ENCODE measurements around the gene CUX1. TPM values are rescaled to one million over a fixed set of nuclear protein-coding genes. Genes with fewer than 3 reads are reported as not detected.
"Not testable (repeated sequence)": the region's sequence is repeated elsewhere in the genome, so short reads cannot be mapped to it uniquely, and the experiment has no call there.

The CUX1 gene
- total RNA-seq, 1 donor from 2014 or later, result 18.3 TPM

DNA sequence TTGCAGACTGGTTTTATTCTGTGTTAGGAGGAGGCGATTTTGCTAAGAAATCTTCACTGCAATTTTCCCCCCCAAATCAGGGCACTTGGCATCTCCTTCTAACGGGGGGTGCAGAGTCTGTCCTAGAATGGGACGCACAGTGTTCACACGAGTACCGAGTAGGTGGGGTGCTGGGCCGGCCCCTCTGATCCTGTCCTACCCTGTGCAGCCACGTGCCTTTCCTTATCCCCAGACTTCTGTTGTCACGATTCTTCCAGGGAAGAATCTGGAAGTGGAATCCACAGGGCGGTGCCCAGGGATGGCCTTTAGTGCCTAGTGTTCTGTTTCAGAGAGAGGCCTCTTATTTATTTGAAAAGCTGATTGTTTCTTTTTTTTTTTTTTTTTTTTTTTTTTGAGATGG lies 16.4 kb downstream of the CUX1 start:
- peaks cover 0 to 6% (median 5%) of the 10 kb centered on the region in 3 donors for H3K4me1 ChIP-seq (ENCODE audit: control insufficient read depth in 3 of 3, insufficient read depth in 3 of 3, low read length in 3 of 3)
- no peak overlapping the region for H3K9ac ChIP-seq (ENCODE audit: low read depth in 1 of 3, low read length in 3 of 3)
- H3K36me3 ChIP-seq (ENCODE audit: control insufficient read depth in 3 of 3, insufficient read depth in 3 of 3, low read length in 3 of 3), result no peaks in the 10 kb centered on the region
- H3K4me3 ChIP-seq (ENCODE audit: low read length in 3 of 3), result no peak overlapping the region
- no peaks in the 10 kb centered on the region for H3K27me3 ChIP-seq (ENCODE audit: control insufficient read depth in 3 of 3, insufficient read depth in 3 of 3, low read length in 3 of 3)
- no peak overlapping the region for H3K27ac ChIP-seq (ENCODE audit: low read depth, low read length)
- H3K9me3 ChIP-seq (ENCODE audit: control insufficient read depth in 3 of 3, low read length in 3 of 3), result no peaks in the 10 kb centered on the region

DNA sequence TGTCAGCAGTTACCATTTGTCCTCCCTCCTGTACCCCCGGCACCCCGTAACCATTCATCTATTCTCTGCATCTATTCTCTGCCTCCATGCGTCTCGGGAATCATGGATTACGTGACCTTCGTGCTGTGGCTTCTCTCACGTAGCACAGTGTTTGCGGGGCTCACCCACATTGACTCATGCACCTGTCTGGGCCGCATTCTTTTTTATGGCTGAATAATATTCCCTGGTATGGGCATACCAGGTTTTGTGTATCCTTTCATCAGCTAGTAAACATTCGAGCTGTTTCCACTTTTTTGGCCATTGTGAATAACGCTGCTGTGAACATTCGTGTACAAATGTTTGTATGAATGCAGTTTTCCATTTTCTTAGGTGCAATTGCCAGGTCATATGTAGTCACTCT lies 17.7 kb downstream of the CUX1 start:
- H3K4me3 ChIP-seq (ENCODE audit: low read length in 3 of 3), result no peak overlapping the region
- H3K9ac ChIP-seq (ENCODE audit: low read depth in 1 of 3, low read length in 3 of 3), result no peak overlapping the region
- H3K4me1 ChIP-seq (ENCODE audit: control insufficient read depth in 3 of 3, insufficient read depth in 3 of 3, low read length in 3 of 3), result peaks cover 0 to 5% (median 4%) of the 10 kb centered on the region in 3 donors
- H3K27me3 ChIP-seq (ENCODE audit: control insufficient read depth in 3 of 3, insufficient read depth in 3 of 3, low read length in 3 of 3), result no peaks in the 10 kb centered on the region
- H3K27ac ChIP-seq (ENCODE audit: low read depth, low read length), result no peak overlapping the region
- no peaks in the 10 kb centered on the region for H3K9me3 ChIP-seq (ENCODE audit: control insufficient read depth in 3 of 3, low read length in 3 of 3)
- H3K36me3 ChIP-seq (ENCODE audit: control insufficient read depth in 3 of 3, insufficient read depth in 3 of 3, low read length in 3 of 3), result no peaks in the 10 kb centered on the region

DNA sequence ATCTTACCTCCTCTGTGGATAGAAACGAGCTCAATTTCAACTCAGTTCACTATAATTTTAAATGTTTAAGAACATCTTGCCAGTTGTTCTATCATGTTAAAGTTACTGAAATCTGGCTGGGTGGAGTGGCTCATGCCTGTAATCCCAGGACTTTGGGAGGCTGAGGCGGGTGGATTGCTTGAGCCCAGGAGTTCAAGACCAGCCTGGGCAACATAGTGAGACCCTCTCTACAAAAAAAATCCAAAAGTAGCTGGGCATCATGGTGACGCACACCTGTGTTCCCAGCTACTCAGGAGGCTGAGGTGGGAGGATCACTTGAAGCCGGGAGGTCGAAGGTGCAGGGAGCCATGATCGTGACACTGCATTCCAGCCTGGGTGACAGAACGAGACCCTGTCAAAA lies 20.0 kb downstream of the CUX1 start:
- not testable (repeated sequence) for H3K4me1 ChIP-seq (ENCODE audit: control insufficient read depth in 3 of 3, insufficient read depth in 3 of 3, low read length in 3 of 3); H3K9me3 ChIP-seq (ENCODE audit: control insufficient read depth in 3 of 3, low read length in 3 of 3); H3K36me3 ChIP-seq (ENCODE audit: control insufficient read depth in 3 of 3, insufficient read depth in 3 of 3, low read length in 3 of 3); H3K9ac ChIP-seq (ENCODE audit: low read depth in 1 of 3, low read length in 3 of 3); H3K27me3 ChIP-seq (ENCODE audit: control insufficient read depth in 3 of 3, insufficient read depth in 3 of 3, low read length in 3 of 3); H3K4me3 ChIP-seq (ENCODE audit: low read length in 3 of 3); H3K27ac ChIP-seq (ENCODE audit: low read depth, low read length)

DNA sequence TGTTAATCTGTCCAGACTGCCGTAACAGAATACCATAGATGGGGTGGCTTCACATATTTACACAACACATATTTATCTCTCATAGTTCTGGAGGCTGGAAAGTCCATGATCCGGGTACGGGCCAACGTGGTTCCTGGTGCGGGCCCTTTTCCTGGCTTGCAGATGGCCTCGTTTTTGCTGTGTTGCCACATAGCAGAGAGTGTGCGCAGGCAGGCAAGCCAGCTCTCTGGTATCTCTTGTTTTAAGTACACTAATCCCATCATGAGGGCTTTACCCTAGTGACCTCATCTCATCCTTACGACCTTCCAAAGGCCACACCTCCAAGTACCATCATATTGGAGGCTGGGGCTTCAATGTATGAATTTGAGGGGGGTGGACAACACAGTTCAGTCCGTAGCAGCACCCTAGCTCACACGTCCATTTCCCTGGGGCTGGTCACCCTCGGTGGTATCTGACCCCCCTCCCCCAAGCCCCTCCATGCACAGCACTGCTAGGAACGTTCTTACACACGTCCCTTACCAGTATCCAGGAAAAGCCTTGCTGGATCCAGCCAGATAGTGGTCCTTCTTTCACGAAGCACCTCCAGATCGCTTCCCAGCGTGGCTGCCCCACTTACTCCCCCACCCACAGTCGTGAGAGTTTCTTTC lies 21.5 kb downstream of the CUX1 start:
- Histone ChIP-seq H3K27me3 (ENCODE audit: control insufficient read depth in 3 of 3, insufficient read depth in 3 of 3, low read length in 3 of 3) (no peaks in the 10 kb centered on the region), H3K9ac (ENCODE audit: low read depth in 1 of 3, low read length in 3 of 3) (no peak overlapping the region), H3K27ac (ENCODE audit: low read depth, low read length) (no peak overlapping the region), H3K9me3 (ENCODE audit: control insufficient read depth in 3 of 3, low read length in 3 of 3) (no peaks in the 10 kb centered on the region), H3K36me3 (ENCODE audit: control insufficient read depth in 3 of 3, insufficient read depth in 3 of 3, low read length in 3 of 3) (no peaks in the 10 kb centered on the region), H3K4me3 (ENCODE audit: low read length in 3 of 3) (no peak overlapping the region), H3K4me1 (ENCODE audit: control insufficient read depth in 3 of 3, insufficient read depth in 3 of 3, low read length in 3 of 3) (peaks cover 0 to 10% (median 0%) of the 10 kb centered on the region in 3 donors)

DNA sequence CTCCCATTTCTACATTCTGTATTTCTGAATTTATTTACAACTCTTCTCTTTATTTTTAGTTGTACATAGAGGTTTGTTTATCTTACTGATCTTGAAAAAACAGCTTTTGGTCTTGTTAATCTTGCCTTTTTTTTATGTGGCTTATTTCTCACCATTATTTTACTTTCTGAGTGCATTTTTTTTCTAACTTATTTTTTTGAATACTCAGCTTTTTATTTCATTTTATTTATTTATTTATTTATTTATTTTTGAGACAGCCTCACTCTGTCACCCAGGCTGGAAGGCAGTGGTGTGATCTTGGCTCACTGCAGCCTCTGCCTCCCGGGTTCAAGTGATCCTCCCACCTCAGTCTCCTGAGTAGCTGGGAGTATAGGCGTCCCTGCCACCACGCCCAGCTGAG lies 23.9 kb downstream of the CUX1 start:
- Histone ChIP-seq H3K4me1 (ENCODE audit: control insufficient read depth in 3 of 3, insufficient read depth in 3 of 3, low read length in 3 of 3) (peaks cover 0 to 10% (median 0%) of the 10 kb centered on the region in 3 donors), H3K27me3 (ENCODE audit: control insufficient read depth in 3 of 3, insufficient read depth in 3 of 3, low read length in 3 of 3) (no peaks in the 10 kb centered on the region), H3K27ac (ENCODE audit: low read depth, low read length) (no peak overlapping the region), H3K9ac (ENCODE audit: low read depth in 1 of 3, low read length in 3 of 3) (no peak overlapping the region), H3K4me3 (ENCODE audit: low read length in 3 of 3) (no peak overlapping the region), H3K9me3 (ENCODE audit: control insufficient read depth in 3 of 3, low read length in 3 of 3) (no peaks in the 10 kb centered on the region), H3K36me3 (ENCODE audit: control insufficient read depth in 3 of 3, insufficient read depth in 3 of 3, low read length in 3 of 3) (no peaks in the 10 kb centered on the region)

DNA sequence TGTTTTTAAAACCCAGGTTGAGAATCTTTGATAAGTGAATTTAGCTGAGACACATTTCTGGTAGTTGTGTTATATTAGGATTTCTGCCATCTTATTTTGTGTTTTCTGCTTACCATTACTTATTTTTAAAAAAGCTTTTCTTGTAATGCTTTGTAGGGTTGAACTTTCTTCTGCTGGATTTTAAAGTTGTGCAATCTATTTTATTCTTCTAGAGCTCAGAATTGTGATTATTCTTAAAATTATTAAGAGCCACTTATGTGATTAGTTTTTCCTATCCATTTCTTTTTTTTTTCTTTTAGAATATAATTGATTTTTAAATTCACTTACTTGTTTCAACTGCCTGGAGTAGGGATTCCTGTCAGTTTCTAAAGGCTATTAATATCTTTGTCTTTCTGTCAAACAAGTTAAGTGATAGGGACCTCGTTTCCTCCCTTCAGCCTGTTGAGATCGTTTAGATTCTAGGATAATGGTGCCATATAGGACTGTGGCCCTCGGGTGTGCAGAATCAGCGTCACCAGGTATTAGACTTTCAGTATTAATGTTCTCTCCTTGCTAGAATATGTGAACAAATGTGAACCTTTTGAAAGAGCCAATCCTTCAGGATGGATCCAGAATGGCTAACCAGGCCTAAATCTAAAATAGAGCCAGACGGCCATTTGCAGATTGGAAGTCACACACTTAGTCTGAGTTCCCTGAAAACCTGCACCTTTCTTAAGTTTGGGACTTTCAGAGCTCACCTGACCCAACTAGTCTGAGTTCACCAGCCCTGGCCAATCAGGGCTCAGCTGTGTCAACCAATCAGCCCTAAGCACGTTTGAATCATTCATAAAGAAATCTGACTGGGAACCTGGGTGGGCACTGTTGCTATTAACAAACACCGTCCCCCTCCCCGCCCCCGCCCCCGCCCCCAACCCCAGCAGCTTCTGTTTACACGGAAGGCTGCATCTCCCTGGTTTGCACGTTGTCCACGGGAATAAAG lies 26.2 kb downstream of the CUX1 start:
- Histone ChIP-seq H3K4me3 (ENCODE audit: low read length in 3 of 3) (no peak overlapping the region), H3K9me3 (ENCODE audit: control insufficient read depth in 3 of 3, low read length in 3 of 3) (peaks cover 0 to 5% (median 0%) of the 10 kb centered on the region in 3 donors), H3K9ac (ENCODE audit: low read depth in 1 of 3, low read length in 3 of 3) (no peak overlapping the region), H3K4me1 (ENCODE audit: control insufficient read depth in 3 of 3, insufficient read depth in 3 of 3, low read length in 3 of 3) (peaks cover 0 to 9% (median 0%) of the 10 kb centered on the region in 3 donors), H3K27ac (ENCODE audit: low read depth, low read length) (no peak overlapping the region), H3K36me3 (ENCODE audit: control insufficient read depth in 3 of 3, insufficient read depth in 3 of 3, low read length in 3 of 3) (no peaks in the 10 kb centered on the region), H3K27me3 (ENCODE audit: control insufficient read depth in 3 of 3, insufficient read depth in 3 of 3, low read length in 3 of 3) (no peaks in the 10 kb centered on the region)

DNA sequence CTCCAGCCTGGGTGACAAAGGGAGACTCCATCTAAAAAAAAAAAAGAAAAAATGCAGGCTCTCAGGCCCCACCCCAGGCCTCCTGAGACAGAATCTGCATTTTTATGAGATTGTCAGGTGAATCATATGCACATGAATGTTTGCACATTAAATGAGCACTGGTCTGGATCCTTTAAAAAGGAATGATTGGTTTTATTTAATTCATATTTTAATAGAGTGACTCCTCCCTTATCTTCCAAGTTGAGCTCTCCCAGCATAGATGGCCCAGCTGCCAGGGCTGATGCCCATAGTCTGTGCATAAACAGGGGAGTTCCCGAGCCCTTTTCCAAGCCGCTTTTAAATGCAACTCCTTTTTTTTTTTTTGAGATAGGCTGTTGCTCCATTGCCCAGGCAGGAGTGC lies 28.5 kb downstream of the CUX1 start:
- H3K9ac ChIP-seq (ENCODE audit: low read depth in 1 of 3, low read length in 3 of 3), result no peak overlapping the region
- no peak overlapping the region for H3K4me3 ChIP-seq (ENCODE audit: low read length in 3 of 3)
- H3K27me3 ChIP-seq (ENCODE audit: control insufficient read depth in 3 of 3, insufficient read depth in 3 of 3, low read length in 3 of 3), result no peaks in the 10 kb centered on the region
- H3K4me1 ChIP-seq (ENCODE audit: control insufficient read depth in 3 of 3, insufficient read depth in 3 of 3, low read length in 3 of 3), result peaks cover 0 to 5% (median 0%) of the 10 kb centered on the region in 3 donors
- peaks cover 0 to 5% (median 0%) of the 10 kb centered on the region in 3 donors for H3K9me3 ChIP-seq (ENCODE audit: control insufficient read depth in 3 of 3, low read length in 3 of 3)
- H3K36me3 ChIP-seq (ENCODE audit: control insufficient read depth in 3 of 3, insufficient read depth in 3 of 3, low read length in 3 of 3), result no peaks in the 10 kb centered on the region
- H3K27ac ChIP-seq (ENCODE audit: low read depth, low read length), result no peak overlapping the region

DNA sequence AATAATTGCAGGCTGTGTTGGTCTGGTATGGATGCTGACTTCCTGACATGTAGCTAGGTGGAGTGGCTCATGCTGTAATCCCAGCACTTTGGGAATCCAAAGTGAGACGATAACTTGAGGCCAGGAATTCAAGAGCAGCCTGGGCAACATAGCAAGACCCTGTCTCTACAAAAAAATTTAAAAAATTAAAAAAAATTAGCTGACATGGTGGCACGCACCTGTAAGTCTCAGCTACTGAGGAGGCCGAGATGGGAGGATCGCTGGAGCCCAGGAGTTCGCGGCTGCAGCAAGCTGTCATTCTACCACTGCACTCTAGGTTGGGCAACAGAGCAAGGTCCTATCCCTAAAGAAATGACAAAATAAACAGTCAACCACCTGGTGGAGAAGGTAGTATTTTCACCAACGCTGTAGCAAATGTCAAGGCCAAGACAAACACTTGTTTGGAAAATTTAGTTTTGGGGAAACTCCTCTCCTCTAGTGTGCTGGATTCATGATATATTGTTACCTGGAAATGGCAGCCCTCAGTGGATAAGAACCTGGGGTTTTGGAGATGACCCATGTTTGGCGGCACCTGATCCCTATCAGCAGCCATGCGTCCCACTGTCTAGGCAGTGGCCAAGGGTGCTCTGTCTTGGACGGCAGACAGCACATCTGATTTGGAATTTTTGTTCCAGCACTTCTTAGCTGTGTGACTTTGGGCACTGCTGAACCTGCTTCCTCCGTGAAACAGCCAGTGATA lies 29.5 kb downstream of the CUX1 start:
- Histone ChIP-seq H3K4me1 (ENCODE audit: control insufficient read depth in 3 of 3, insufficient read depth in 3 of 3, low read length in 3 of 3) (peaks cover 0 to 5% (median 0%) of the 10 kb centered on the region in 3 donors), H3K9ac (ENCODE audit: low read depth in 1 of 3, low read length in 3 of 3) (no peak overlapping the region), H3K4me3 (ENCODE audit: low read length in 3 of 3) (no peak overlapping the region), H3K27ac (ENCODE audit: low read depth, low read length) (no peak overlapping the region), H3K27me3 (ENCODE audit: control insufficient read depth in 3 of 3, insufficient read depth in 3 of 3, low read length in 3 of 3) (no peaks in the 10 kb centered on the region), H3K9me3 (ENCODE audit: control insufficient read depth in 3 of 3, low read length in 3 of 3) (peaks cover 0 to 5% (median 0%) of the 10 kb centered on the region in 3 donors), H3K36me3 (ENCODE audit: control insufficient read depth in 3 of 3, insufficient read depth in 3 of 3, low read length in 3 of 3) (no peaks in the 10 kb centered on the region)

DNA sequence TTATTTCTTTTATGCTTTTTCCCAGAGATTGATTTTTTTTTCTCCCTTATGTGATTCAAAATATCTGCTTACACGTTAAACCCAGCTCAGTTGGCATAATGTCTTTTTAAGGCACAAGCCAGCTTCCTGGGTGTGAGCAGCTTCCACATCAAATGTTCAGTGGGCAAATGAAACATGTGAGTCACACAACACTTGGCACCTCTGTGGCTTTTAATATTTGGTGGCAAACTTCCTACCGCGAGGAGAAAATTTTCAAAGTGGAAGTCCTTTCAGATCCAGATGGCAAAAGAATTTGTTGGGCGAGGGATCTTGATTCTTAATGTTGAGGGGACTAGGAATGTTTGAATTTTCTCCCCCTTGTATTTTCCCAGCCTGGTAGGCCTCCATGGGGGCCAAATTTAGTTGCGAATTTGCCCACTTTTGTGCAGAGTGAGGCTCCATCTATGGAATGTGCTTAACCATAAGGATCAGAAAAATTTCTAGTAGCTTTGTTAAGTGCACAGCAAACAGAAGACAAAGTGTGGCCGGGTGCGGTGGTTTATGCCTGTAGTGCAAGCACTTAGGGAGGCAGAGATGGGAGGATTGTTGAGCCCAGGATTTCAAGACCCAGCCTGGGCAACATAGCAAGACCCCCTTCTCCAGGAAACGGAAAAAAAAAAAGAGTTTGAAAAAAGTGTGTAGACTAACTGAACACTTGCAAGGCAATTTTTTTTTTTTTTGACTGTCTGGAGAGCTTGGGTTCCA lies 31.0 kb downstream of the CUX1 start:
- peaks cover 0 to 5% (median 2%) of the 10 kb centered on the region in 3 donors for H3K4me1 ChIP-seq (ENCODE audit: control insufficient read depth in 3 of 3, insufficient read depth in 3 of 3, low read length in 3 of 3)
- no peak overlapping the region for H3K27ac ChIP-seq (ENCODE audit: low read depth, low read length)
- H3K9me3 ChIP-seq (ENCODE audit: control insufficient read depth in 3 of 3, low read length in 3 of 3), result peaks cover 0 to 5% (median 0%) of the 10 kb centered on the region in 3 donors
- H3K4me3 ChIP-seq (ENCODE audit: low read length in 3 of 3), result no peak overlapping the region
- no peaks in the 10 kb centered on the region for H3K36me3 ChIP-seq (ENCODE audit: control insufficient read depth in 3 of 3, insufficient read depth in 3 of 3, low read length in 3 of 3)
- no peaks in the 10 kb centered on the region for H3K27me3 ChIP-seq (ENCODE audit: control insufficient read depth in 3 of 3, insufficient read depth in 3 of 3, low read length in 3 of 3)
- no peak overlapping the region for H3K9ac ChIP-seq (ENCODE audit: low read depth in 1 of 3, low read length in 3 of 3)

All from skeletal muscle tissue (tissue), 4 donors.